RWPE1 (cell line): ENCODE results near the gene ACSL6.

Source experiments
- CTCF ChIA-PET: fragments of 350-600 bp; sonication (Branson Sonifier 250); formaldehyde crosslinking; extraction: SDS; loops from one replicate; lab custom pipeline; 2021; lab: Yijun Ruan, JAX
- POLR2A ChIA-PET: fragments of 400-600 bp; formaldehyde crosslinking; extraction: SDS; loops from one replicate; lab custom pipeline; 2020; ENCODE audit warnings: antibody characterized with exemption; ENCODE audit not compliant: low non-redundant PET; lab: Yijun Ruan, JAX
- DNase-seq: peaks from one replicate; pipeline ENCODE4 v3.0.0; 2012; ENCODE audit warnings: low spot score
- H3K27ac ChIP-seq: fragments of 450-650 bp; 2 replicates; pipeline ENCODE4 v1.5.1; 2017
- TF ChIP-seq, protein P1 (sequence below): fragments of 450-650 bp; conservative IDR thresholded peaks from 2 replicates; pipeline ENCODE4 v1.5.1; 2017; ENCODE audit warnings: low read depth, mild to moderate bottlenecking

ACSL6 gene

GRCh38 chr5:132030610-132031009 is 19.2 kb upstream of the ACSL6 start:
- H3K27ac ChIP-seq: no peak overlapping the region
- TF ChIP-seq, protein P1, sequence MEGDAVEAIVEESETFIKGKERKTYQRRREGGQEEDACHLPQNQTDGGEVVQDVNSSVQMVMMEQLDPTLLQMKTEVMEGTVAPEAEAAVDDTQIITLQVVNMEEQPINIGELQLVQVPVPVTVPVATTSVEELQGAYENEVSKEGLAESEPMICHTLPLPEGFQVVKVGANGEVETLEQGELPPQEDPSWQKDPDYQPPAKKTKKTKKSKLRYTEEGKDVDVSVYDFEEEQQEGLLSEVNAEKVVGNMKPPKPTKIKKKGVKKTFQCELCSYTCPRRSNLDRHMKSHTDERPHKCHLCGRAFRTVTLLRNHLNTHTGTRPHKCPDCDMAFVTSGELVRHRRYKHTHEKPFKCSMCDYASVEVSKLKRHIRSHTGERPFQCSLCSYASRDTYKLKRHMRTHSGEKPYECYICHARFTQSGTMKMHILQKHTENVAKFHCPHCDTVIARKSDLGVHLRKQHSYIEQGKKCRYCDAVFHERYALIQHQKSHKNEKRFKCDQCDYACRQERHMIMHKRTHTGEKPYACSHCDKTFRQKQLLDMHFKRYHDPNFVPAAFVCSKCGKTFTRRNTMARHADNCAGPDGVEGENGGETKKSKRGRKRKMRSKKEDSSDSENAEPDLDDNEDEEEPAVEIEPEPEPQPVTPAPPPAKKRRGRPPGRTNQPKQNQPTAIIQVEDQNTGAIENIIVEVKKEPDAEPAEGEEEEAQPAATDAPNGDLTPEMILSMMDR: no peak
- DNase-seq: no peak
- ChIA-PET CTCF (interaction anchor here (0.6 kb wide), 1 partner anchor 386 kb away, joined by 4 read pairs; no protein-coding TSS in a partner anchor), POLR2A (no interaction called here)

DNA sequence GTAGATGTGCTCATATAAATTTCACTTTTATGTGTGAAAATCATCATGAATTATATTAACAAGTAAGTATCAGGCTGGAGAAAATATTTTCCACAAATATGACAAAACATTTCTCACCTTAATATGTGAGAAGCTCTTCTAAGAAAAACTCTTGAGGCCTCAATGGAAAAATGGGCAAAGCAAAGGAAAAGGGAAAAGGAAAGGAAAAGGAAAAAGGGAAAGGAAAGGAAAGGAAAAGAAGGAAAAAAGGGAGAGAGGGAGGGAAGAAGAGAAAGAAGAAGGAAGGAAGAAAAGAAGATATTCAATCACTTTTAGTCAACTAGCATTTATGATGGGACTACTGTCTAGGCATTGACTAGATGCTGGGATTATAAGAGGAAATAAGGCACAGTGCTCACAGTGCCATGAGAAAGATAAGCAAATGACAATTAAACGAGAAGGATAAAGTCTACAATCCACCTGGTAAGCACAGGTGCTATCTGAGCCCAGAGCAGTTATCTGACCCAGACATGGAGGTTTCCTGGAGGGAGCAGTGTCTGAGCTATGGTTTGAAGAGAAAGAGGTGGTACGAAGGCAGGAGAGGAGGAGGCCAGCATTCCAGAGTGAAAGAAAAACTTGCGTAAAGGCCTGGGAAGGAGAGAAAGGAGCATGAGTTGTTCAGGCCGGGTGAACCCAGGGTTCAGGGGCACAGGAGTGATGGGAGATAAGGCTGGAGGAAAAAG is 18.3 kb upstream of the ACSL6 start:
- TF ChIP-seq, protein P1: no peak
- H3K27ac ChIP-seq: no peak overlapping the region
- ChIA-PET CTCF (interaction anchor here (0.6 to 0.7 kb wide), 3 partner anchors 20 to 387 kb away, joined by 3 to 4 read pairs (median 4); no protein-coding TSS in a partner anchor), POLR2A (interaction anchor here (0.7 kb wide), 1 partner anchor 9 kb away, joined by 7 read pairs; no protein-coding TSS in a partner anchor)
- DNase-seq: no peak

GRCh38 chr5:132027027-132027426 is 15.6 kb upstream of the ACSL6 start:
- DNase-seq: no peak
- ChIA-PET POLR2A (no interaction called here), CTCF (interaction anchor here (0.7 kb wide), 1 partner anchor 37 kb away, joined by 3 read pairs; no protein-coding TSS in a partner anchor)
- no peak overlapping the region for H3K27ac ChIP-seq
- TF ChIP-seq, protein P1: no peak

- TF ChIP-seq, protein P1: no peak
- ChIA-PET CTCF (no interaction called here), POLR2A (no interaction called here)
- DNase-seq: no peak
- no peak overlapping the region for H3K27ac ChIP-seq
Measured at GRCh38 chr5:132026516-132027008, 15.1 kb upstream of the ACSL6 start.

DNA sequence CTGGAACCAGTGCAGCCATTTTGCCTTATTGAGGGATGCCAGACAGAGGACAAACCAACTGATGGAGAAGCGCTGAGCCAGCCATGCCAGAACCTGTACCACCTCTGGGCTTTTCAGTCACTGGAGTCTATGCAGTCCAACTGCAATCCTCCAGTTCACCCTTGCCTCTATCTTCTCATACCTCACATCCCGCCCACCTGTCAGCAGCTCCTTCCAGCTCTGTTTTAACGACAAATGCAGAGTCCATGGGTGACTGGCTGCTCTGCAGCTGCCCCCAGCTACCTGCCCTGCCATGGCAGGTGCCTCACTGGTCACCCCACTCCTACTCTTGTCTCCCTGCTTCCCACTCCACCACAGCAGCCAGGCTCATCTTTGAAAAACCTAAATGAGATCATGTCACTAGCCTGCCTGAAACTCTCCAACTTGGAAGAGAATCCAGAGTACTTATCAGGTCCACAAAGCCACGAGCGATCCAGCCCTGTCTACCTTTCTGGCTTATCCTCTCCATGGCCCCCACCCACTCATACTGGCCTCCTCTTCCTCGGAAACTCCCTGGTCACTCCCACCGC is 14.0 kb upstream of the ACSL6 start:
- DNase-seq: no peak
- ChIA-PET CTCF (no interaction called here), POLR2A (no interaction called here)
- H3K27ac ChIP-seq: no peak overlapping the region
- TF ChIP-seq, protein P1: no peak

GRCh38 chr5:132024789-132025402 is 13.4 kb upstream of the ACSL6 start:
- TF ChIP-seq, protein P1: no peak
- DNase-seq: no peak
- H3K27ac ChIP-seq: no peak overlapping the region
- ChIA-PET POLR2A (no interaction called here), CTCF (interaction anchor here (0.7 kb wide), 1 partner anchor 232 kb away, joined by 3 read pairs; no protein-coding TSS in a partner anchor)
